GM21619 (cell line): ENCODE data around the gene P4HB.
"Not testable (repeated sequence)": the region's sequence is repeated elsewhere in the genome, so short reads cannot be mapped to it uniquely, and the experiment has no call there.

Experiments
- ATAC-seq: cut with Tn5 transposase; IDR thresholded peaks from one replicate; pipeline ENCODE4 v1.9.1; 2021; ENCODE audit not compliant: unreplicated experiment

Gene P4HB

DNA sequence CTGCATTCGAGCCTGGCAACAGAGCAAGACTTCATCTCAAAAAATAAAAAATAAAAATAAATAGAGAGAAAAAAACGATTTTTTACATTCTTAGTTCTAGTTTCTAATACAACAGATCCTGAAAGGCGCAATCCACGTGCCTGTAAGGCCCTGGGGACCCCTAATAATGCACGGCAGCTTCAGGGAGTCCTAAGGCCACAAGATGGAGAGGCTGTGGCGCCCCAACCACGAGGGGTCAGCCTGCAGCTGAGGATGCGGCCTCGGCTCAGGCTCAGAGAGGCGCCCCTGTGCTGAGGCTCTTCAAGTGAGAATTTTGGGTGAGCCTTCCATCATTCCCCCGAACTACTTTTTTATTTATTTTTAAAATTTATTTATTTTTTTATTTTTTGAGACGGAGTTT lies 10.9 kb downstream of the P4HB start:
- no peak for ATAC-seq

DNA sequence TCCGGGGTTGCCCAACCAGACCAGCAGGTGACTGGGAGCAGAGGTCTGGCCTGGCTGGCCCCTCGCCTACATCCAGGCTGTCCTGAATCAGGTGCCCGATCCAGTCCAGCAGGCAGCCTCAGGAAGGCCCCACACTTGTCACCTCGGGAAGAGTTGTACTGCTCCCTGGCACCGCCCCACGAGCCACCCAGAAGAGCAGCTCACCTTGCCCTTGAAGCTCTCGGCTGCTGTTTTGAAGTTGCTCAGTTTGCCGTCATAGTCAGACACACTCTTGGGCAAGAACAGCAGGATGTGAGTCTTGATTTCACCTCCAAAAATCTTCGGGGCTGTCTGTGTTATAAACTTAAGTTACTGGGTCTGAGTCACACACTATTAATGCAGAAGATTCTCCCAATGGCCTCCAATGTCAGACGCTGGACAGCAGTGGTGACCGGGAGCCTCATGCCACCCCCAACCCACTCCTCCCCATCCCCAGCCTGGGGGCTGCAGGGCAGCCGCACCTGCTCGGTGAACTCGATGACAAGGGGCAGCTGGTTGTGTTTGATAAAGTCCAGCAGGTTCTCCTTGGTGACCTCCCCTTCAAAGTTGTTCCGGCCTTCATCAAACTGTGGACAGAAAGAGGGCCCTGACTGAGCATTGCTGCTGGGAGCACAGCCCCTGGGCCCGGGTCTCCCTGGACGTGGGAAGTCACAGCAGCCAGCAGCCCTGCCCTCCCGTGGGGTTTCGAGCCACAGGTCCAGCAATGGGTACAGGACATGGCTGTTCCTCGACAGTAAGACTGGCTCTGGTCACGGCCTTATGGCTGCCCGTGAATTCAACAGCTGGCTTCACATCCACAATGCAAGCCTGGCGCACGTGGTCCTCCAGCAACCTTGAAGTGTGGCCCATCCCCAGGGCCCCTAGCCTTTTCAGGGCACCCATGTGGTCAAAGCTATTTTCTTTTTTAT lies 13.3 kb downstream of the P4HB start:
- ATAC-seq, result no peak

GRCh38 chr17:81845881-81846742 lies 14.2 kb downstream of the P4HB start:
- no peak for ATAC-seq

GRCh38 chr17:81845361-81845760 lies 15.0 kb downstream of the P4HB start:
- no peak for ATAC-seq

GRCh38 chr17:81844887-81845286 lies 15.4 kb downstream of the P4HB start:
- ATAC-seq, result no peak

DNA sequence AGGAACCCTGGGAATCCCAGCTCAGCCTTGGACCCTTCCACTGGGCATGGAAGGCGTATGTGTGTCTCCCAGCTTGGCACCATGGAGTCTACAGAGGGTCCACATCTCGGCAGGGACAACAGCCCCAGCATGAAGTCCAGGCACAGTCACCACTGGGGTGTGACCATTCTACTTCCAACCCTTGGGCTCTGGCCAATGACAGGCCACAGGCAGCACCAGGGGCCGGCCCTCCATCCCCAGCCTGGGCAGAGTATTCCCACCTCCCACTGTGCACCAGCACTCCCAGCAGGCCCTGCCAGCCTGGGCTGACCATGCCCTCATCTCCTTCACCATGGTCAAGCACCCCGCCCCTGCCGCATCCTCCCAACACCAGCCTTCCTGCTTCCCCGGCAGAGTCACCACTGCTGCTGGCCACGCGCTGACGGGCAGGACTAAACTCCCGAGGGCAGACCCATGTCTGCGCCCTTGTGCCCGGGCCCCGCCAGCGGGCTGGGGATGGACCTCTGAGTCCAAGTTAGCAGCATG lies 15.9 kb downstream of the P4HB start:
- no peak for ATAC-seq

- ATAC-seq, result no peak
Measured at GRCh38 chr17:81843713-81844326, 16.5 kb downstream of the P4HB start.

- no peak for ATAC-seq
Measured at GRCh38 chr17:81842725-81843504, 17.4 kb downstream of the P4HB start.

DNA sequence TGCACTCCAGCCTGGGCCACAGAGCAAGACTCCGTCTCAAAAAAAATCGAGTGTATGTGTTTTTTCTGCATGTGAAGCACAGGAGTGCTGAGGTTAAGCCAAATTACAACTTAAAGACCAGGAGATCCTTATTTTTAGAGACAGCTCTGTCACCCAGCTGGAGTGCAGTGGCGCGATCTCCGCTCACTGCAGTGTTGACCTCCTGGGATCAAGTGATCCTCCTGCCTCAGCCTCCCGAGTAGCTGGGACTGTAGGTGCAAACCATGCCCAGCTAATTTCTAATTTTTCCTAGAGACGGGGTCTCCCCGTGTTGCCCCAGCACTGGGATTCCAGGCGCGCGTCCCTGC lies 18.0 kb downstream of the P4HB start:
- ATAC-seq, result no peak

DNA sequence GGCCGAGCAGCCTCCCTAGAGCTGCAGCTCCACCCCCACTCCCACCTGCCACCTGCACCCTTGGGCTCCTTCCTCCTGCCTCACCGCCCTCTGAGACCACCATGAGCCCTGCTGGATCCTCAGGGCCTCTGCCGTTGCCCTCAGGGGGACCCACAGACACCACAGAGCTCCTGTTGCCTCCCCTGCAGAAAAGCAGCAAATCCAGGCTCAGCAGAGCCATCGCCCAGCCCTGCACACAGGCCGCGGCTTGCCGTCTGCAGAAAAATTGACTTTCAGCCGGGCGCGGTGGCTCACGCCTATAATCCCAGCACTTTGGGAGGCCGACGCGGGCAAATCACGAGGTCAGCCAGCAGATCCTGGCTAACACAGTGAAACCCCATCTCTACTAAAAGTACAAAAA lies 18.5 kb downstream of the P4HB start:
- ATAC-seq, result no peak

GRCh38 chr17:81840826-81841778 lies 19.2 kb downstream of the P4HB start:
- ATAC-seq, result no peak

DNA sequence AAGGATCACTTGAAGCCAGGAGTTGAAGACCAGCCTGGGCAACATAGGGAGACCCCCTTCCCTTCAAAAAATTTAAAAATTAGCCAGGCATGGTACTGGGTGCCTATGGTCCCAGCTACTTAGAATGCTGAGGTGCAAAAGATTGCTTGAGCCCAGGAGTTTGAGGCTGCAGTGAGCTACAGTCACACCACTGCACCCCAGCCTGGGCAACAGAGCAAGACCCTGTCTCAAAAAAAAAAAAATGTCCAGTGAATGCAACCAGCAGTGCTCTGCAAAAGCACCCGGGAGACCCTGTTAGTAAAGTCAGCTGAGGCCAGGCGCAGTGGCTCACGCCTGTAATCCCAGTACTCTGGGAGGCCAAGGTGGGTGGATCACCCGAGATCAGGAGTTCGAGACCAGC lies 20.3 kb downstream of the P4HB start:
- ATAC-seq, result not testable (repeated sequence)

DNA sequence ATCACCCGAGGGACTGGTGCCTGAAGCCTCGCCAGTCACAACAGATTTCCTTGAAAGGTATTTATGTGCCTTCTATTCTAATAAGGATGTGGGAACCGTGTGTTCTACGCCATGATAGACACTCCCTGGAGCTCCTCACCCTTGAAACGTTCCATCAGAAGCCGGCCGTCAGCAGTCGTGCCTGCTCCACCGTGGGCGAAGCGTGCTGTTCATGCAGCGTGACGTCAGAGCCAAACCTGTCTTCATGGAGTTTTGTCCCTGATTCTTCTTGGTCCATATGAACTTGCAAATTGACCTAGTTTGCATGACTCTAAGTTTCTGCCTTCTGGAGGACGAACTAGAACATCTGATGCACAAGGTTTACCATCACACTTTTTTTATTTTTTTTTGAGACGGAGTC lies 21.0 kb downstream of the P4HB start:
- no peak for ATAC-seq

DNA sequence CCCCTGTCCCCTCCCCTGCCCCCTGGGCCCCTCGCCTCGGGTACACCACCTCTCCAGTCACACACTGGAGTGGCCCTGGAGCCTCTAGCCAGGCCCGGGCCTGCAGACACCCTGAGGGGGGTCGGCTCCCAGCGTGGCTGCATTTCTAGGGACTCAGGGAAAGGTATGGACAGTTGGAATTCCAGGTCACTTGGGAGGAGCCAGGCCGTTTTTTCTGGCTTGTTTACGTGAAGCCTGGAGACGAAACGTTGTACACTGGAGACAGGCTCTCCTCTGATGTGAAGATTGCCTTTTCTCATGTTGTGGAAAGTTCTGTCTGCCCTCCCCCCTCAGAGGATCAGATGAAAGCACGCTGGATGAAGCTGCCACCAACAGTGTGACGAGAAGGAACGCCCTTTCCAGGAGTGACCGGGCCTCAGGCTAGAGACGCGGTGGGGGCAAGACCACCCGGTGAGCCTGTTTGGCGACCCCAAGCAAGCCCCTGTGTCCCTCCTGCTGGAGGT lies 21.5 kb downstream of the P4HB start:
- no peak for ATAC-seq

GRCh38 chr17:81837641-81838040 lies 22.7 kb downstream of the P4HB start:
- ATAC-seq, result no peak

DNA sequence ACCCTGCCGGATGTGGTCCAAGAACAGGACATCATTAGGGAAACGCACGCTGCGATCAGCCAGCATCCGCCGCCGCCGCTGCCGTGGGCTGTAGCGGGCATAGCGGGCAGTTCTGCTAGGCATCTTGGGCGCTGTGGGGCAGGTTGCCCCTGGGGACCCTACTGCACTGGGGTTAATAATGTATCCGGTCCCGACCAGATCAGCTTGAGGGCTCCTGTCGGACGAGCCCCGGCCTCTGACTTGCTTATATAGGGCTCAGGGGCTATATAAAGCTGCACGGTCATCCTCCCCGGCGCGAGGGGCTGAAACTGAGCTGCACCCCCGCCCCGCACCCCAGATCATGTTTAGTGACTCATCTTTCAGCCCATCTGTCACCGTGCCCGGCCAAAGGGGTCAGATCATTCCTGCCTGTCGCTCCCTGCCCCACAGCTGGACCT lies 25.5 kb downstream of the P4HB start, which contains the start of gene PPP1R27:
TSS of gene PPP1R27 (minus strand) at position 220 of the 437 bp plus-strand sequence. CDS start at position 123, 97 bp downstream.
- ATAC-seq, result no peak

GRCh38 chr17:81833921-81834830 lies 26.2 kb downstream of the P4HB start:
- no peak for ATAC-seq
